Kidney (tissue), 14 donors: ENCODE measurements around the gene RPL18. TPM values are rescaled to one million over a fixed set of nuclear protein-coding genes. Genes with fewer than 3 reads are reported as not detected.
"Not testable (repeated sequence)": the region's sequence is repeated elsewhere in the genome, so short reads cannot be mapped to it uniquely, and the experiment has no call there.

Experiments used
- DNase-seq, 5 donors: peaks; one replicate each; pipeline ENCODE4 v3.0.0-alpha.2; 2013 to 2020
- FAIRE-seq: peaks from 2 replicates; lab custom pipeline; 2012; peaks lifted over from hg19 to GRCh38; lab: Jason Lieb, UNC
- H3K27ac ChIP-seq, 2 donors: one replicate each; pipeline ENCODE4 v1.7.0; 2013; ENCODE audit warnings: low read depth in 2 of 2, low read length in 2 of 2, inconsistent platforms in 1 of 2
- H3K27me3 ChIP-seq: one replicate; pipeline ENCODE4 v1.7.1; 2013; ENCODE audit warnings: low read length, inconsistent platforms; ENCODE audit not compliant: control insufficient read depth, insufficient read depth
- H3K36me3 ChIP-seq, 3 donors: one replicate each; pipeline versions ENCODE4 v1.7.0 to v1.7.1; 2013; ENCODE audit warnings: low read length in 3 of 3, control low read depth in 1 of 3, inconsistent platforms in 1 of 3; ENCODE audit not compliant: insufficient read depth in 3 of 3, control insufficient read depth in 2 of 3
- H3K4me1 ChIP-seq, 3 donors: one replicate each; pipeline versions ENCODE4 v1.7.0 to v1.7.1; 2013; ENCODE audit warnings: low read length in 3 of 3, inconsistent platforms in 1 of 3, low read depth in 1 of 3; ENCODE audit not compliant: control insufficient read depth in 2 of 3, insufficient read depth in 2 of 3
- H3K4me3 ChIP-seq, 3 donors: one replicate each; pipeline versions ENCODE4 v1.7.0 to v1.8.1; 2013; ENCODE audit warnings: low read length in 3 of 3, control low read depth in 1 of 3, inconsistent platforms in 1 of 3
- H3K9ac ChIP-seq, 3 donors: one replicate each; pipeline versions ENCODE4 v1.7.0 to v1.7.1; 2013; ENCODE audit warnings: low read length in 3 of 3, control low read depth in 1 of 3, inconsistent platforms in 1 of 3
- H3K9me3 ChIP-seq, 3 donors: one replicate each; pipeline versions ENCODE4 v1.7.0 to v1.7.1; 2013; ENCODE audit warnings: low read length in 3 of 3, control low read depth in 1 of 3, inconsistent platforms in 1 of 3; ENCODE audit not compliant: control insufficient read depth in 2 of 3, insufficient read depth in 1 of 3
- CTCF ChIP-seq: IDR thresholded peaks from 3 replicates; pipeline ENCODE4 v1.5.1; 2012; ENCODE audit warnings: mild to moderate bottlenecking, moderate library complexity, borderline replicate concordance; ENCODE audit not compliant: insufficient read depth; ENCODE audit errors: extremely low read depth
- intact Hi-C: fragments of 100-400 bp; cut with DNase I; formaldehyde crosslinking; loops from one replicate; pipeline ENCODE4 v1.11.1; 2022
- polyA plus RNA-seq: library from polyadenylated mRNA; stranded (reverse); fragments of 350-450 nt; fragmentation: Illumina TruSeq; extraction: RNeasy Lipid Tissue Mini Kit (QIAGEN cat#74804); gene quantifications from one replicate; pipeline ENCODE4 v1.2.3, GENCODE V29; 2014; ENCODE audit warnings: low read depth, low replicate concordance; ENCODE audit not compliant: insufficient read depth
- total RNA-seq: library from RNA; stranded (reverse); fragmentation: NEBNext Ultra II Directional; extraction: Animal tissue kit (Norgen Biotek cat#: 25700); gene quantifications from one replicate; pipeline ENCODE4 v1.2.1, GENCODE V29; 2021
- donor health status: control.
- donor health status: control.
- donor health status: control.
- donor health status: control.
- donor health status: control.
- donor health status: DM: yes; HTN: yes; CAD: no.
- donor health status: Normal renal cell carcinoma (clear cell type).

The RPL18 gene
- total and polyA plus RNA-seq, 2 donors from 2014 or later, result 986 to 1,596 TPM

GRCh38 chr19:48659768-48660167, 40.8 kb upstream of the RPL18 start:
- no peak for FAIRE-seq
- no peak for DNase-seq
- Histone ChIP-seq H3K9ac (no peak overlapping the region), H3K4me1 (peaks cover 3 to 5% (median 3%) of the 10 kb centered on the region in 3 donors), H3K27me3 (no peaks in the 10 kb centered on the region), H3K36me3 (no peaks in the 10 kb centered on the region), H3K27ac (no peak overlapping the region), H3K4me3 (no peak overlapping the region), H3K9me3 (no peaks in the 10 kb centered on the region)
- intact Hi-C loops, result no loop called here
- TF ChIP-seq CTCF, result no peak

DNA sequence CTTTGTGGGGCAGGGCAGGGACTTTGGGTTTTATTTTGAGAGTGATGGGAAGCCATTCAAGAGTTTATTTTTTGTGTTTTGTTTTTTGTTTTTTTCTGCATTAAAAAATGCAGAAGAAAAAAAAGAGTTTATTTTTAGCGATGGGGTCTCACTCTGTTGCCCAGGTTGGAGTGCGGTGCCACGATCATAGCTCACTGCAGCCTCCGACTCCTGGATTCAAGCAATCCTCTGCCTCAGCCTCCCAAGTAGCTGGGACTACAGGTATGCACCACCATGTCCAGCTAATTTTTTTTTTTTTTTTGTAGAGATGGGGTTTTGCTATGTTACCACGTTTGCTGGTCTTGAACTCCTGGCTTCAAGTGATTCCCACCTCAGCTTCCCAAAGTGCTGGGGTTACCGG, 39.5 kb upstream of the RPL18 start:
- H3K9ac ChIP-seq, result no peak overlapping the region
- FAIRE-seq, result no peak

GRCh38 chr19:48657828-48658227, 38.9 kb upstream of the RPL18 start:
- intact Hi-C loops, H3K9me3 ChIP-seq, H3K9ac ChIP-seq, H3K4me1 ChIP-seq, H3K27me3 ChIP-seq, FAIRE-seq, H3K4me3 ChIP-seq, H3K27ac ChIP-seq, H3K36me3 ChIP-seq, DNase-seq: not testable (repeated sequence)

More for the DNA sequence above, 39.5 kb upstream of the RPL18 start:
- TF ChIP-seq CTCF, result no peak
- no peaks in the 10 kb centered on the region for H3K27me3 ChIP-seq
- H3K4me3 ChIP-seq, result no peak overlapping the region
- H3K4me1 ChIP-seq, result peaks cover 3 to 5% (median 3%) of the 10 kb centered on the region in 3 donors
- intact Hi-C loops, result no loop called here
- H3K36me3 ChIP-seq, result no peaks in the 10 kb centered on the region
- H3K9me3 ChIP-seq, result no peaks in the 10 kb centered on the region
- no peak overlapping the region for H3K27ac ChIP-seq
- DNase-seq, result no peak

- no peaks in the 10 kb centered on the region for H3K9me3 ChIP-seq
- no peaks in the 10 kb centered on the region for H3K36me3 ChIP-seq
- H3K27ac ChIP-seq, result no peak overlapping the region
- DNase-seq, result peak in 4 of 5 donors; percentile 45 to 87 (median 70)
- TF ChIP-seq CTCF, result no peak
- intact Hi-C loops, result no loop called here
- H3K4me3 ChIP-seq, result no peak overlapping the region
- no peaks in the 10 kb centered on the region for H3K27me3 ChIP-seq
- H3K4me1 ChIP-seq, result peaks cover 3 to 5% (median 3%) of the 10 kb centered on the region in 3 donors
- no peak for FAIRE-seq
- no peak overlapping the region for H3K9ac ChIP-seq
Measured at GRCh38 chr19:48656840-48657474, 38.0 kb upstream of the RPL18 start.
